ENCODE measurements around the gene KCNQ2. TPM values are rescaled to one million over a fixed set of nuclear protein-coding genes. Genes with fewer than 3 reads are reported as not detected.

Gene KCNQ2
- total RNA-seq, 1 donor = not detected

DNA sequence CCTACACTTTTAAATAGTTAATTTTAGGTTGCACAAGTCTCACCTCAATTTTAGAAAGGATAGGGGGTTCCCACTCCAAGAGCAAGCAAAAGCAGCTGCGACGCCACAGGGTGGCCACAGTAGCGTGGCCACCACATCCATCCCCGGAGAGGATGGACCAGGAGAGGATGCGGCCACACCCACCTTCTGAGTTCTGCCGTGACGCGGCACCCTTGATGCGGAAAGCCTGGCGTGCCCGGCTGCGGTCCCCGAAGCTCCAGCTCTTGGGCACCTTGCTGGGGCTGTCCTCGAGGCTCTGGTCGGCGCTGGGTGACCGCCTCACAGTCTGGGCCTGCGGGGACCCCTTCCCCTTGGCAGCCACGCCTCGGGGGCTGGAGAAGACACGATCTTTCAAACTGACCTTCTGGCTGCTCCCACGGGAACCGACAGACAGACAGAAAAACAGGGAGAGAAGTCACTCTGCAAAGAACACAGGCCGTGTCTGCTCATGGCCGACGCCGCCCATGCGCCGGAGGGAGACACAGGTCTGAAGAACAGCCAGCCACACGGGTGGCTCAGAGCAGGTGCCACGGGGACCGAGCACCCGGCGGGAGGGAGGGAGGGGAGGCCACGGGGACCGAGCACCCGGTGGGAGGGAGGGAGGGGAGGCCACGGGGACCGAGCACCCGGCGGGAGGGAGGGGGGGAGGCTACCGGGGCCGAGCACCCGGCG, 57.6 kb downstream of the KCNQ2 start:
- no peak overlapping the region for H3K4me3 ChIP-seq (ENCODE audit: low read depth, low read length)
- no peak for TF ChIP-seq CTCF (IDR thresholded peaks at IDR 0.05; ENCODE audit: insufficient read depth, low read depth, low read length)
- no peak for DNase-seq (ENCODE audit: low read depth)

DNA sequence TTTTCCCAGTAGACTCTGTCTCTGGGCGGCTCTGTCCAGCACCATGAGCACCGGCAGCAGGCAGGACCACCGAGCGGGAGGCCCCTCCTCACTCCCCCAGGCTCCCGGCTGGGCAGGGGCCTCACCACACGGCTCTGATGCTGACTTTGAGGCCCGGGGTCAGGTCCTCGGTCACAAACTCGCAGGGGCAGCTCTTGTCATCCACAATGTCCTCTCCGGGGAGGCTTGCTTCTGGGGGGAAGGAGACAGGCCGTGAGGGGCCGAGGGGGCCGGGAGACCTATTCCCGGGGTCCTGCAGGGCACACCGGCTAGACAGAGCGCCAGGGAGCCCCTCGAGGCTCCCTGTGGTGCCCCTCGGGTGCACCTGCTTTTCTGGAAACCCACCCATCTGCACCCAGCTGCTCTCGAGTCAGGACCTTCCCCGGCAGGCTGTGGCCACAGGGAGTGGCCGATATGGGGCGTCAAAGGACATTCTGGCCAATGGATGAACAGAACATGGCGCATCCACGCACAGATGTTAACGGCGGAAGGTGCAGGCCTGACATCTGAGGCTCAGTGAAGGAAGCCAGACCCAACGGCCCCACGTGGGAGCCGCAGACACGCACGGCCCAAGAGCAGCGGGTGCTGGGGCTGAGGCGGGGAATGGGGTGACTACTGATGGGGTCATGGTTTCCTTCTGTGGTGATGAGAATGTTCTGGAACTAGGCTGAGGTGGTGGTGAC, 58.3 kb downstream of the KCNQ2 start:
- TF ChIP-seq CTCF (IDR thresholded peaks at IDR 0.05; ENCODE audit: insufficient read depth, low read depth, low read length) = no peak
- no peak for DNase-seq (ENCODE audit: low read depth)
- H3K4me3 ChIP-seq (ENCODE audit: low read depth, low read length) = no peak overlapping the region

GRCh38 chr20:63413323-63413722, 59.1 kb downstream of the KCNQ2 start:
- no peak for TF ChIP-seq CTCF (IDR thresholded peaks at IDR 0.05; ENCODE audit: insufficient read depth, low read depth, low read length)
- H3K4me3 ChIP-seq (ENCODE audit: low read depth, low read length) = no peak overlapping the region
- DNase-seq (ENCODE audit: low read depth) = no peak

GRCh38 chr20:63412889-63413288, 59.6 kb downstream of the KCNQ2 start:
- no peak for TF ChIP-seq CTCF (IDR thresholded peaks at IDR 0.05; ENCODE audit: insufficient read depth, low read depth, low read length)
- H3K4me3 ChIP-seq (ENCODE audit: low read depth, low read length) = no peak overlapping the region
- no peak for DNase-seq (ENCODE audit: low read depth)

DNA sequence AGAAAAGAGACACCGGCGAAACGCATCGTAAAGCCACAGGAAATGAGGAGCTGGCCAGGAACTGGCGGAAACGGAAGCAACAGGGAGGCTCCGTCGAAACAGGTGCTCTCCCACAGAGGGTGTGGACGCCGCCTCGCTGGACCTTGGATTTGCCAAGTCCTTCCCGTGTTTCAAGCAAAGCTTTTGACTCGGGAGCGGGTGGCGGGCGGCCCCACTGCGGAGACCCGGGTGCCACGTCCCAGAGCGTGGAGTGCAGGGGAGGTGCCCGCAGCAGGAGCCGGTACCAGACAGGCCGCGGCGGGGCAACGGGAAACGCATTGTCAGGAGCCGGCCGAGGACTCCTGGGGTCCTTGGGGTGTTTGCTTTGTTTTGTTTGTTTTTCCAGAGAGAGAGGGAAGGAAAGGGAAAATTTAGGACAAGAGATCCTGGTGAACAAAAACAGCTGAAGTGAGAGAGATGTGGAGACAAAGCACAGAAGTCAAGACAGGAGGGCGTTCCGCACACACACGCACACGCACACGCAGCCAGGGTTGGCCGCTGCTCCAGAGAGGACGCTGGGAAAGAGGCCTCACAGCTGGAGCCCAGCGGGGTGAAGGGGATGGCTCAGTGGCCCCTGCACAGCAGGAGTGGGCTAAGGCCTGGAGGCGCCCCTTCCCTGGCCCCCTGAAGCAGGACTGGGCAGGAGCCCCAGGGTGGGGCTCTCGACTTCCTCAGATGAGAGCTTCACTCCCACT, 60.4 kb downstream of the KCNQ2 start:
- no peak for DNase-seq (ENCODE audit: low read depth)
- no peak for TF ChIP-seq CTCF (IDR thresholded peaks at IDR 0.05; ENCODE audit: insufficient read depth, low read depth, low read length)
- no peak overlapping the region for H3K4me3 ChIP-seq (ENCODE audit: low read depth, low read length)

- no peak overlapping the region for H3K4me3 ChIP-seq (ENCODE audit: low read depth, low read length)
- no peak for DNase-seq (ENCODE audit: low read depth)
- TF ChIP-seq CTCF (IDR thresholded peaks at IDR 0.05; ENCODE audit: insufficient read depth, low read depth, low read length) = no peak
Measured at GRCh38 chr20:63411151-63411897, 61.1 kb downstream of the KCNQ2 start.
